HEK293 (cell line): ENCODE data around the gene COL18A1.

Experiments used
- CTCF ChIA-PET: fragments of 350-600 bp; formaldehyde crosslinking; extraction: SDS; loops from one replicate; lab custom pipeline; 2021; ENCODE audit warnings: antibody characterized with exemption; lab: Yijun Ruan, JAX
- POLR2A ChIA-PET: fragments of 300-600 bp; formaldehyde crosslinking; extraction: SDS; loops from one replicate; lab custom pipeline; 2020; ENCODE audit warnings: antibody characterized with exemption, inconsistent platforms; lab: Yijun Ruan, JAX
- H3K27ac ChIP-seq: fragments of 200-500 bp; sonication (Bioruptor generic); 2 replicates; pipeline ENCODE4 v1.5.1; 2014; ENCODE audit warnings: low read depth, low read length, control low read depth, inconsistent platforms; ENCODE audit errors: extremely low read depth
- H3K36me3 ChIP-seq, 2 experiments: fragments of 200-500 bp in 1 of 2; sonication (Bioruptor generic) in 1 of 2; 1 replicate in 1 of 2; 2 replicates in 1 of 2; pipeline ENCODE4 v1.5.1; 2014 to 2017; ENCODE audit warnings: inconsistent platforms in 2 of 2, low read length in 2 of 2; ENCODE audit not compliant: control insufficient read depth in 2 of 2, insufficient read depth in 1 of 2
- H3K4me1 ChIP-seq: fragments of 200-500 bp; sonication (Bioruptor generic); 2 replicates; pipeline ENCODE4 v1.5.1; 2014; ENCODE audit warnings: mild to moderate bottlenecking, low read length, inconsistent platforms; ENCODE audit not compliant: control insufficient read depth, insufficient read depth
- H3K4me3 ChIP-seq: 2 replicates; pipeline ENCODE4 v1.5.1; 2011; ENCODE audit warnings: low read depth, mild to moderate bottlenecking, control low read depth, low read length, moderate library complexity
- H3K9me3 ChIP-seq: fragments of 200-500 bp; sonication (Bioruptor generic); 2 replicates; pipeline ENCODE4 v1.5.1; 2014; ENCODE audit warnings: low read depth, low read length, inconsistent platforms; ENCODE audit not compliant: control insufficient read depth, insufficient read depth
- HOXD13 ChIP-seq: sonication (generic); formaldehyde crosslinking; IDR thresholded peaks from 2 replicates; pipeline ENCODE4 v1.8.0; 2022; ENCODE audit warnings: missing genetic modification reagents, borderline replicate concordance
- KLF17 ChIP-seq: fragments of 450-650 bp; formaldehyde crosslinking; IDR thresholded peaks from 2 replicates; pipeline ENCODE4 v1.5.1; 2016; ENCODE audit warnings: missing biosample characterization, missing genetic modification characterization
- PRDM10 ChIP-seq: fragments of 450-650 bp; formaldehyde crosslinking; IDR thresholded peaks from 2 replicates; pipeline ENCODE4 v1.5.1; 2016; ENCODE audit warnings: missing biosample characterization, missing genetic modification characterization
- ZBTB11 ChIP-seq: fragments of 450-650 bp; formaldehyde crosslinking; conservative IDR thresholded peaks from 2 replicates; pipeline ENCODE4 v1.5.1; 2016; ENCODE audit warnings: low read depth, missing biosample characterization, missing genetic modification characterization
- ZBTB44 ChIP-seq: fragments of 450-650 bp; IDR thresholded peaks from 2 replicates; pipeline ENCODE4 v1.5.1; 2018; ENCODE audit warnings: missing biosample characterization, mild to moderate bottlenecking, missing genetic modification characterization
- ZBTB6 ChIP-seq: fragments of 450-650 bp; formaldehyde crosslinking; IDR thresholded peaks from 2 replicates; pipeline ENCODE4 v1.5.1; 2017; ENCODE audit warnings: missing biosample characterization, missing genetic modification characterization
- ZBTB7A ChIP-seq: fragments of 450-650 bp; formaldehyde crosslinking; IDR thresholded peaks from 2 replicates; pipeline ENCODE4 v1.5.1; 2016; ENCODE audit warnings: low read depth, missing biosample characterization, missing genetic modification characterization
- ZNF114 ChIP-seq: fragments of 450-650 bp; formaldehyde crosslinking; IDR thresholded peaks from 2 replicates; pipeline ENCODE4 v1.5.0; 2017; ENCODE audit warnings: missing biosample characterization, missing genetic modification characterization
- ZNF140 ChIP-seq: fragments of 450-650 bp; formaldehyde crosslinking; IDR thresholded peaks from 2 replicates; pipeline ENCODE4 v1.5.1; 2016; ENCODE audit warnings: missing biosample characterization, missing genetic modification characterization
- ZNF292 ChIP-seq: fragments of 450-650 bp; formaldehyde crosslinking; IDR thresholded peaks from 2 replicates; pipeline ENCODE4 v1.5.1; 2016; ENCODE audit warnings: low read depth, missing biosample characterization, missing genetic modification characterization, borderline replicate concordance
- ZNF404 ChIP-seq: fragments of 450-650 bp; formaldehyde crosslinking; IDR thresholded peaks from 2 replicates; pipeline ENCODE4 v1.5.1; 2017; ENCODE audit warnings: missing biosample characterization, missing genetic modification characterization
- ZNF433 ChIP-seq: fragments of 450-650 bp; formaldehyde crosslinking; IDR thresholded peaks from 2 replicates; pipeline ENCODE4 v1.5.1; 2016; ENCODE audit warnings: missing biosample characterization, missing genetic modification characterization, low read depth
- ZNF48 ChIP-seq: fragments of 450-650 bp; formaldehyde crosslinking; IDR thresholded peaks from 2 replicates; pipeline ENCODE4 v1.5.1; 2016; ENCODE audit warnings: missing biosample characterization, missing genetic modification characterization
- ZNF501 ChIP-seq: fragments of 450-650 bp; formaldehyde crosslinking; IDR thresholded peaks from 2 replicates; pipeline ENCODE4 v1.5.1; 2016; ENCODE audit warnings: missing biosample characterization, missing genetic modification characterization
- ZNF549 ChIP-seq: fragments of 450-650 bp; IDR thresholded peaks from 2 replicates; pipeline ENCODE4 v1.5.1; 2018; ENCODE audit warnings: missing biosample characterization, missing genetic modification characterization, mild to moderate bottlenecking, inconsistent platforms, moderate library complexity
- ZNF626 ChIP-seq: fragments of 450-650 bp; sonication (Bioruptor Pico); formaldehyde crosslinking; IDR thresholded peaks from 2 replicates; pipeline ENCODE4 v1.5.1; 2018; ENCODE audit warnings: missing biosample characterization, missing genetic modification characterization, inconsistent platforms
- ZNF677 ChIP-seq: fragments of 450-650 bp; IDR thresholded peaks from 2 replicates; pipeline ENCODE4 v1.5.0; 2018; ENCODE audit warnings: missing biosample characterization, mild to moderate bottlenecking, missing genetic modification characterization, moderate library complexity
- ZNF747 ChIP-seq: fragments of 450-650 bp; formaldehyde crosslinking; IDR thresholded peaks from 2 replicates; pipeline ENCODE4 v1.5.1; 2016; ENCODE audit warnings: missing biosample characterization, missing genetic modification characterization
- ZSCAN4 ChIP-seq: fragments of 450-650 bp; formaldehyde crosslinking; IDR thresholded peaks from 2 replicates; pipeline ENCODE4 v1.5.1; 2017; ENCODE audit warnings: missing biosample characterization, missing genetic modification characterization

Gene COL18A1

GRCh38 chr21:45487891-45488600, 83.1 kb downstream of the COL18A1 start:
- TF ChIP-seq ZNF501 (tag by site-specific recombination) (no peak), ZNF114 (tag by site-specific recombination) (no peak), ZNF404 (tag by site-specific recombination) (no peak), ZNF626 (tag by site-specific recombination) (no peak), PRDM10 (tag by site-specific recombination) (no peak), ZNF140 (tag by site-specific recombination) (no peak), ZNF48 (no peak), ZNF677 (tag by site-specific recombination) (no peak), ZBTB11 (tag by site-specific recombination) (no peak), ZNF549 (tag by site-specific recombination) (no peak), ZBTB6 (tag by site-specific recombination) (no peak), ZNF747 (no peak), ZBTB44 (tag by site-specific recombination) (no peak; the same call in 1 of the 2 replicates), HOXD13 (CRISPR knock-in tag) (no peak), ZBTB7A (no peak), KLF17 (tag by site-specific recombination) (no peak), ZNF433 (no peak), ZSCAN4 (tag by site-specific recombination) (no peak), ZNF292 (no peak)
- no peak overlapping the region for H3K4me3 ChIP-seq
- H3K9me3 ChIP-seq = no peaks in the 10 kb centered on the region
- H3K27ac ChIP-seq = no peak overlapping the region
- H3K4me1 ChIP-seq = peaks cover 4% of the 10 kb centered on the region; the same call in 1 of the 2 replicates
- POLR2A ChIA-PET = no interaction called here
- peaks cover 0 to 19% of the 10 kb centered on the region in 2 experiments; a peak in 1 of 3 replicates for H3K36me3 ChIP-seq
- CTCF ChIA-PET = no interaction called here
